GM04503 (cell line): Measurements from ENCODE around the gene ACE.
A peak's percentile ranks its signal among the peaks of the same experiment; 100 is the strongest.

ENCODE experiments used
- DNase-seq: peaks from one replicate; pipeline ENCODE4 v3.0.0-alpha.2; 2012; ENCODE audit warnings: low read depth

Gene ACE

DNA sequence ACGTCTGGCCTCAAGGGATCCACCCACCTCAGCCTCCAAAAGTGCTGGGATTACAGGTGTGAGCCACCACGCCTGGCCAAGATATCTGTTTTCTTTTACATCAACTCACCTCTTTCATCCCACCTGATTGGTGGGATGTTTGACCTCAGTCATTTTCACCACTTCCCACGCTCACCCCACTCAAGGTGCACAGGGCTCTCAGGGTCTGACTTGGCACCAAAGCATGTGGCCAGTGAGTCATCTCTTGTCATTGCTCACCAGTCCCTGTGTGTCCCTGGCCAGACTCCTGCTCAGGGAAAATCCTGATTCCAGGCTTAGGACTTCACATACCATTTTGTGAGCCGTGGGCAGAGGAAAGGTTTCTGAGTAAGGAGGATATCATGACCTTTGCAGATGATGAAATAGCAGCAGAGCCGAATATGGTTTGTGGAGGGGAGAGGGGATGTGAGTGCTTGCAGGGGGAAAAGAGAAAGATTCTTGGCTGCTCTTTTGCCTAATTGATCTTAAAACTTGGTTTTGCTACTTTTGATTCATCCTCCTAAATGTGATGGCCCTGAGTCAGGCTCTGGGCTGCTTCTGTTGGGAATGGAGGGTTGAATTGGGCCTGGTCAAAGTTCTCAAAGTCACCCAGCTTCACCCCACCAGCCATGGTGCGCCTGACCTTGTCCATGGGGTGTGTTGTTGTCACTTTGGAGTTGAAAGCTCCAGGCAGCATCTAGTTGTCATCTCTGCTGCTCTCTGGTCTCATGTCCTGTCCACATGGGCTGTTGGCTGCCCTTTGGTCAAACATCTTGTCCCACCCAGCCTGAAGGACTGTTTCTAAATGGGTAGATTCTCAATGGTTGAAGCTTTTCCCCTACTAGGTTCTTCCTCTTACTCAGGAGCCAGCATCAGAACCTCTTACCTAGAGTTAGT is 40.3 kb downstream of the ACE start:
- peak; percentile 38 for DNase-seq

DNA sequence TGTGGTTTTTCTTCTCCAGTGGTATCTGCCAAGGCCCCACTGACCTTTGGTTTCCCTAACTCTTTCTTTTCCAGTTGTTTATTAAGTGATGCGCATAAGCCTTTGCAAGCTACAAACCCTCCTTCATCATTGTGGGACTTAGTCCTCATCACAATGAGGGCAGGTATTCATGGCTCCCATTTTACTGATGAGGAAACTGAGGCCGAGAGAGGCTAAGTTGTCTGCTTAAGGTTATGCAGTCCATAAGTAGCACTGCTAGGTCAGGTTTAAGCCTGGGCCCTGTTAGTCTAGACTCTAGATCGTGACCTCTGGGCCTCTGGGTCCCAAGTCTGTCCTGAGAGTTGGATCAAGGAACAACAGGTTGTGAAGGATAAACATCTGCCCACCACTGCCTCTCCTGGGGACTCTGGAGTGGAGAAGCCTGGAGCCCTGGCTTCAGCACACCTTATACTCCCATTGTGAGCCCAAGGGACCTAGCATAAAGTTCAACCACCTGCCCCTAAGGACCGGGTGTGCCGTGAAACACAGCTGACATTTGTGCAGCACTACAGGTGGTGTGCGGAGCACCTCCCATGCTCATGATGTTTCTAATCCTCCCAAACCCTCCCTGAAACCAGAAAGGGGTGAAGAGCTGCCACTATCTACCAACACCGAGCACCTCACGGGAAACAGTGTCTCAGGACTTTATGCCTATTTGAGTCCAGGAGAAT is 41.1 kb downstream of the ACE start:
- DNase-seq, result no peak

DNA sequence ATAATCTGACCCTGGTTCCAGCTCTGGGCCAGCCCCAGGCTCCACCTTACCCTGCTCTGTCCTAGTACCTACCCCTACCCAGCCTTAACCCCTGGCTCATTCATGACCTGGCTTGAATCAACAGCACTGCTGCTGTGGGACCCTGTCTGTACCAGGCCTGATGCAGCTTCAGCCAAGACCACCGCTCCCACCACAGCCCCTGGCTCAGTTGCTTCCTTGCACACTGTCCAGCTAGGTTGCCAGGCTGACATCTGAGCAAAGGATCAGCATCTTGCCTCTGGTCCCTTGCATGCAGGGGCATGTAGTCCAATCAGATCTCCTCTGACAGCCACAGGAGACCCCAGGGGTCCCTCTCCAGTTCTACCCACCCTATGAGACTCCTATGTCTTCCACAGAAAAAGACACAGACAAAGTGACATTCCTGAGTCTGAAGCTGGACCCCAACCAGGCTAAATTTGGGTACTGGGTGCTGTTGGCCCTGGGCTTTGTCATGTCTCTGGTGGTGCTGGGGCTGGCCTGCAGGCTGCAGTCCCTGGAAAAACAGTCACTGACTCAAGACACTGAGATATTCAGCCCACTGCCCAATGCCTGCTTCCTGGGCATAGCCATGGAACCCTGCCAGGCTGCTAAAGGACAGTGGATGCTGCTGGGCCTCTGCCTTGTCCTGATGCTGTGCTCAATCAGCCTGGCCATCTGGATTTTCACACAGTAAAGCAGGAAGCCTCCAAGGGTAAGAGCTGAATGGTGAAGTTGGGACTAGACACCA is 42.4 kb downstream of the ACE start:
- DNase-seq, result no peak

DNA sequence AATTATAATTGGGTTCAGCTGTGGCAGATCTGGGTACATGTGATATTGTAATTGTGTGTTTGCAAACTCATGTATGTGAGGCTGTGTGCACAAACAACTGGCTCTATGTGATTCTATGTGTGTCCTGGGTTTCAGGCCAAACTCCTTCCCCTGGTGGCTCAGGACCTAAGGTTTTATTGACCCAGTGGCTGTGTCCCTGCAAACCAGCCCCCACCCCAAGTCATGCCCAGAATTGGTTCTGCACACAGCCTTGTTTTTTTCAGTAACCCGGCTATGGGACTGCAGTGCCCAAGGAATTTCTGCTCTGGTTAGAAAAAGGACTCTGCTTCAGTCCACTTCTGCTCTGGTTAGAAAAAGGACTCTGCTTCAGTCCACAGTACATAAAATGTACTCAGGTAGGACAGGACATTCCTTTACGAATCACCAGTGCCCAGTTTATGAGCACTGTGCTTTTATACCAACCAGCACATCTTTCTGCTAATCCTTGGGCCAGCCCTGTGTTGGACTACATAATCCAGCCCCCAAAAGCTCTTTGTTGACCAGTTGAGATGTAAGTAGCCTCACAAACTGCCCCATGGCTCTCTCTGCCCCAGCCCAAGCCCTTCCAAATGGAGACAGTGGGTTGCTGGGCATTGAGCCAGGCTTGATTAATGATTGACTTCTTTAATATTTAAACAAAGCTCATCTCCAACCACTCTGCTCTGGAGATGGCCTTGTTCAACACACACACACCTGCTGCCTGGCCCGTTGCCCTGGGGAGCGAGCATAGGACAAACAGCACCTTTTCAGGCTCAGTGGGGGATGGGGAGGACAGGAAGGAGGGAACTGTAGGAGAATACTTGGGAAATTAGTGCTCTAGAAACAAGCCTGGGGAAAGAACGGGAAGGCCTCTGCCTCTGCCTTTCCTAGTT is 43.4 kb downstream of the ACE start:
- DNase-seq, result no peak

DNA sequence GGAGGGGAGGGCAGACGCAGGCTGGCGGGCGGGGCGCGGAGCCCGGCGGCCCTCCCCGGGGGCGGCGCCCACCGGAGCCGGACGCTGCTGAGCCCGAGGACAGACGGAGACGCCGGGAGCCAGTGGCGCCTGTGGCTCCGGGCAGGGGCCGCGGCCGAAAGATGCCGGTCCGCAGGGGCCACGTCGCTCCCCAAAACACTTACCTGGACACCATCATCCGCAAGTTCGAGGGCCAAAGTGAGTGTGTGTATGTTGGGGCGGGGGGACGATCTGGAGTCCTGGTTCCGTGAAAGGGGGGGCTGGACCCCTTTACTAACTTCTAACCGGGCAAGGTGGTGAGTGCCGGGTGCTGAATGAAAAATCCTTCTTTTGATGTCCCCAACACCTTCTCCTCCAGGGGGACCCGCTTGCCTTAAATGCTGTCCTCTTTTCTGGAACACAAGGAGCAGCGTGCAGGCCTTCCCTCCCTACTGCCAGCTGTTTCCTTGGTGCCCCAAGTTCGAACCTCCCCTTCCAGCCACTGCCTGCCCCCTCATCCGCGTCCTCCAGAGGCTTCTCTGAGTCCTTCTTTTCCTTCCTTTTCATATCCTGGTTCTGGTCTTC is 46.5 kb downstream of the ACE start, which contains the start of gene KCNH6:
Gene KCNH6 (plus strand): TSS at position 106 of the 603 bp plus-strand sequence. CDS start 56 bp downstream, at position 162.
- DNase-seq, result no peak

DNA sequence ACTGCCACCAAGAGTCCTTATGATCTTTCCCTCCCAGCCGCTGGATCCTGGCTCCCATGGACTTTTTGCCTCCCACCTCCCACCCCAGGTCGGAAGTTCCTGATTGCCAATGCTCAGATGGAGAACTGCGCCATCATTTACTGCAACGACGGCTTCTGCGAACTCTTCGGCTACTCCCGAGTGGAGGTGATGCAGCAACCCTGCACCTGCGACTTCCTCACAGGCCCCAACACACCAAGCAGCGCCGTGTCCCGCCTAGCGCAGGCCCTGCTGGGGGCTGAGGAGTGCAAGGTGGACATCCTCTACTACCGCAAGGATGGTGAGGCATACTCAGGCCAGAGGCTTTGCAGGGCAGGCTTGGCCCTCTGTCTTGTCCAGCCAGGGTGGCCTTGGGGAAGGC is 47.2 kb downstream of the ACE start:
- no peak for DNase-seq

DNA sequence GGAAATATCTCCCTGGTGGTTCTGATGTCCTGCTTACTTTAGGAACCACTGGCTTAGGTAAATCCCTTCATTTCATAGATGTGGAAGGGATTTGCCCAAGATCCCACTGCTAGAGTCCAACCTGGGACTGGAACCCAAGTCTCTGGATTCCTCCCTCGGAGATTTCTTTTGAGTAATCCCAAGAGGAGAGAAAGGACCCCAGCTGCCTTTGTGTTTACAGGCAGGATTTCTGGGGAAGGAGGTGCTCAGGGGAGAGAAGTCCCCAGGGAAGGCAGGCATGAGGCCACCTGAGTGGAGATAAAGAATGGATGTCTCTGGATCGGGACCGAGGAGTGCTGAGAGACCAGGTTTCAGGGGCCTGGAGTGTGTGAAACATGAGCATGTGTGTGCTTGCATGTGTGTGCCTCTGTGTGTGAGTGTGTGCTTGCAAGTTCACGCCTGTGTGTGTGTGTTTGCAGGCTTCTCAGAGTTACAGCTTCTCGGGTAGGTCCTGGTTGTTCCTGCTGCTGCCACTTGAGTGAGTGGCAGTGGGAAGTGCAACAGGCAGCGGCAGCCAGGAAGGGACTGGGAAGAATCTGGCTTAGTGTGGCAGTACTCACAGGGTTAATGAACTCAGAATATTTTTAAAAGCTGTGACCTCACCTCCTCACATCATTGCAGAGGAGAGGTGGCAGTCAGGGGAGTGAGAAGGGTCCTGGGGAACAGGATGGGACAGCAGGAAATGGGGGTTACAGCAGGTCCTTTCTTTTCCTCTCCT is 48.5 kb downstream of the ACE start:
- no peak for DNase-seq

DNA sequence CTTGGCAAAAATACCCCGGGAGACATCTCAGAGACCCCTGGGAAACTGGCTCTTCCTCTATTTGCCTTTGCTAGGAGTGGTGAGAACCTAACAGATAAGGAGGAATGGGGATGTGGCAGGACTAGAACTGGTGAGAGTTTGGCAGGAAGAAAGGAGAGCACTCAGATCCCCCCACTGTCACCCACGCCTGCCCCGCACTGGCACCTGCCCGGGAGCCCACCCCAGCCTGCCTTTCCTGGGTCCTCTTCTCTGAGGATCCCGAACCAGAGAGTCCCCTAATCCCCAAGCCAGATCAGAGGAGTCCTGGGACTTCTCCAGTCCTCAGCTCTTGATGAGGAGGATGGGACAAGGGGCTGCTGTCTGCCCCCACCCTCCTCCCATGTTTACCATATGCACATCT is 50.0 kb downstream of the ACE start:
- no peak for DNase-seq

DNA sequence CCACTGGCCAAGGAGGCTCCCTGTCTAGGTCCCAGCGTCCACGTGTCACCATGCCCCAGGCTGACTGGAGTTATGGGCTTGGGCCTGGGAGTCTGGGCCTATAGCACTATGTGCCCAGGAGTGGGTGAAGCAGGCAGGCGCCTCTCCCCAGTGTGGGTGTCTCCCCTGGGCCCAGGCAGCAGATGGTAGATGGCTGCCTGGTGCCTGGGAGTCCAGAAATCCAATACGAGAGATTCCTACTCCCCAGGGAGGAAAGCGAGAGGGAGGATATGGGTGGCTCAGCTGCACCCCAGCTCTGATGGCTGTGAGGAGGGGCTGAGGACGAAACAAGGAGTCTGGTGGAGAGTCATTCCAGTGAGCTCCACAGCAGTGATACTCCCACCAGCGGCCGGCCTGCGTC is 51.3 kb downstream of the ACE start:
- DNase-seq, result no peak

DNA sequence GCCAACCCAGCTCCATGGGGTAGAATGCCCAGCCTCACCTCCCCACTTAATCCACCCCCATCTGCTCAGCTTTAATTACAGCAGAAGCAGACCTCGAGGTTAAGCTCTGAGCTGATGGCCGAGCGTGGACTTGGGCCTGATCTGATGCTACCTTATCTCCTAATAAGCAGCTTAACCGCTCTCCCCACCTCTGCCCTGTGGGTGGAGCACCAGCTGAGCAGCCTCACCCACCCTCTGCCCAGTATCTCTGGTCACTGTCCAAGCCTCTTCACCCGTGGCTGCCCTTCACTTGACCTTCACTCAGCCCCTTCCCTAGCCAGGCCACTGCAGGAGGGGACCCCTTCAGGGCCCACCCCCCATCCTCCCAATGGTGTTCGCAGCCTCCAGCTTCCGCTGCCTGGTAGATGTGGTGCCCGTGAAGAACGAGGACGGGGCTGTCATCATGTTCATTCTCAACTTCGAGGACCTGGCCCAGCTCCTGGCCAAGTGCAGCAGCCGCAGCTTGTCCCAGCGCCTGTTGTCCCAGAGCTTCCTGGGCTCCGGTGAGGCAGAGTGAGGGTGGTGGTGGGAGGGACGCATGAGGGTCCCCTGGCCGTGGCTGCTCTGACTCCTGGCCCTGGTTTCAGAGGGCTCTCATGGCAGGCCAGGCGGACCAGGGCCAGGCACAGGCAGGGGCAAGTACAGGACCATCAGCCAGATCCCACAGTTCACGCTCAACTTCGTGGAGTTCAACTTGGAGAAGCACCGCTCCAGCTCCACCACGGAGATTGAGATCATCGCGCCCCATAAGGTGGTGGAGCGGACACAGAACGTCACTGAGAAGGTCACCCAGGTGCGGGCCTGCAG is 53.1 kb downstream of the ACE start:
- no peak for DNase-seq

DNA sequence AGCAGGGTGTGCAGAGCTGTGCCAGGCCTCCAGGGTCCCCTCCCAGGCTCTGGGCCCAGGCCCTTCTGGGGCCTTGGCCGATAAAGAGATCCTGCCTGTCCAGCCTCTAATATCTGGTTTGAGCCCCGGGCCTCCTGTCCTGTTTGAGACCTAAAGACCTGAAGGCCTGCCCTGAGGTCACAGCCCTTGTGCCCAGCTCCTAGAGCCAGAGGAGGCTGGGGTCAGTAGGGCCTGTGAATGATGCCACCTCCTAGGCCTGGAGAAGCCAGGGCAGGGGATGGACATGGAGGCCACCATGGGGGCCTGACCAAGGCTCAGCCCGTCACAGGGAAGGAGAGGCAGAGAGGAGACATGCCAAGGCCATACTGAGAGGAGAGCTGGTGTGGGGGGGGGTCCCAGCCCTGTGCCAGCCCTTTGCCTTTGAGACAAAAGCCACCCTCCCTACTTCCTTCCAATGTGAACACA is 53.7 kb downstream of the ACE start:
- DNase-seq, result no peak

DNA sequence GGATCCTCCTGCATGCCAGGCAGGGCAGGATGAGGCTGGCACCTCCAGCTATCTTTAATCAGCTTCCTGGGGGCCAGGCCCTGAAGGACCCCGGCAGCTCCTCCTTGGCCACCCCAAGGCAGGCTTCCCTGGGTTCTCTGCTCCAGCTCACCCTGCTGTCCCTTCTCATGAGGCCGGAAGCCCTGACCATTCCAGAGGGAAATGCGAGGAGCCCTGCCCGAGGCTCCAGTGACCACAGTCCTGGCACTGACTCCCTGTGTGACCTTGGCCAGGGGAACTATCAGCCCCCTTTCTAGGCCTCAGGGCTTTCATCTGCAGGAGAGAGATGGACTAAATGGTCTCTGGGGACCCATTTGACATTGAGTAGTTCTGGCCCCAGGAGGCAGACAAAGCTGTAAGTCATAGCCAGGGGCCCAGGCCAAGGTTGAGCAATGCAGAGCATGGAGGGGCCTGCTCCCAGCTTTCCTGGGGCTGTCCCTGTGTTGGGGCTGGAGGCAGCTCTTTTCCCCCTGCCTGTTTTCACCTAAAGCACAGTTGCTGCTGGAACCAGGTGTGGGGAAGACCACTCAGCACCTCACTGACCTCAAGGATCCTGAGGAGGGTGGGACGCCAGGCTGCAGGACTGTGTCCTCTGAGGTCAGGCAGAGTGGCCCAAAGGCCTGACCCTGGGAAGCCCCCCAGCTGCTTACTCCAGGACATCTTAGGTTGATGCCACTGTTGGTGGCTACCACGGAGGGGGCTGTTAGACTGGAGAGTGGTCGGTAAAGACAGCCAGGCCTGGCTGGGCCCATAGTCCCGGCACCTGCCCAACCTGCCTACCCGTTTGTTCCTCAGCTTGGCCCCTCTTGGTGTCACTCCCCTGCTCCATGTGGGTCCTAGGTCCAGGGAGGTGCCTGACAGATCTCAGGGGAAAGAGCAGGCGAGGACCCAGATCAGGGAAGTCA is 54.4 kb downstream of the ACE start:
- DNase-seq, result peak; percentile 39

DNA sequence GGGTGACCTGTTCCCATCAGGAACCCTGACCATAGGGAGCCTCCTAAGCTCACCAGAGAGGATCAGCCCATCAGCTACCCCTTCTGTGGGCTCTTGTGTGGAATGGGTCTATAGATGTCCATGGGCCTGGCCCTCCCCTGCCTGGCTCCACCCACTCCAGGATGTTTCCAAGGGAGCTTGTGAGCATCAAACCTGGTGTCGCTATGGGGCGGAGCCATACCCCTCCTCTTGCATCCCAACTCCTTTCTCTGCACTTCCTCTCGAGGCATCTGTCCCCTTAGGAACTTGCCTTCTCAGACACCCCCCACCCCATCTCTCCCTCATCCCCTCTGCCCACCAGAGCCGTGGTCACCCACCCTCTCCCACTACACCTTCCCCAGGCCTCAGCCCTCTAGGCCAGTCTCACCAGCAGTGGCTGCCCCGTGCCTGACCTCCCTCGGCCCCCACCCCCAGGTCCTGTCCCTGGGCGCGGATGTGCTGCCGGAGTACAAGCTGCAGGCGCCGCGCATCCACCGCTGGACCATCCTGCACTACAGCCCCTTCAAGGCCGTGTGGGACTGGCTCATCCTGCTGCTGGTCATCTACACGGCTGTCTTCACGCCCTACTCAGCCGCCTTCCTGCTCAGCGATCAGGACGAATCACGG is 56.7 kb downstream of the ACE start:
- DNase-seq, result no peak

DNA sequence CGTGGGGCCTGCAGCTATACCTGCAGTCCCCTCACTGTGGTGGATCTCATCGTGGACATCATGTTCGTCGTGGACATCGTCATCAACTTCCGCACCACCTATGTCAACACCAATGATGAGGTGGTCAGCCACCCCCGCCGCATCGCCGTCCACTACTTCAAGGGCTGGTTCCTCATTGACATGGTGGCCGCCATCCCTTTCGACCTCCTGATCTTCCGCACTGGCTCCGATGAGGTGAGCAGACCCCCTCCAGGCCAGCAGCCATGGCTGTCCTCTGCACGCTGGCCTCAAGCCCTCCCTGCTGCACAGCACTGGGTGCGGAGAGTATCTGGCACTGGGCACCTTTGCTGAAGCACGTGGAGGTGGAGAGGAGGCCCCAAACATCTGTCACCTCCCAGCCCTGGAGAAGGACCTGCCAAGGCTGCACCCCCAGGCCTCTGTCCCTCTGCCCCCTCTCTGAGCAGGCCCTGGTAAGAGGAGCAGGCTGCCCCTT is 57.3 kb downstream of the ACE start:
- DNase-seq, result no peak

DNA sequence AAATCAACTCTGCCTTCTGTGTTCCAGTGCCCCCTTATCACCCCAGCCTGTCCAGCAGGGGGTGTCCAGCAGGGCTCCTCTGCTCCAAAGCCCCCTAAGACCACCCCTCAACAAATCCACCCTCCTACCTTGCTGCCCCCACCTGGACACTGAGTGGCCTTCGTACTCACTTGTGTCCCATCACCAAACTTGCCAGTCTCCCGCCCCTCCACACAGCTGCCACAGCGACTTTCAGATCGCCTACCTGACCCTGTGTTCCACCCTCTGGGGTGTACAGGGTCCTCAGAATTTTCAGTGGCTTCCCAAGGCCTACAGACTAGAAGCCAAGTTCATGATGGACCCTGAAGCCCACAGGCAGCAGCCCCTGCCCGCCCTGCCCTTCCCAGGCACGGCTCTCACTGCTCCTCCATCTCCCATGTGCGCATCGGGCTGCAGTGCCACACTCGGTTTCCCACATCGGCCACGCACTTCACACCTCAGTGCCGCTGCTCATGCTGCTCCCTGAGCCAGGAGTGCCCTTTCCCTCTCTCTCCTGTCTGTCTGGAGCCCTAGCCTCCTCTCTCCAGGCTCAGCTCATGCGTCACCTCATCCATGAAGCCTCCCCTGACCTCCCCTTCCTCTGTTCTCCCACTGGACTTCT is 58.1 kb downstream of the ACE start:
- DNase-seq, result no peak

DNA sequence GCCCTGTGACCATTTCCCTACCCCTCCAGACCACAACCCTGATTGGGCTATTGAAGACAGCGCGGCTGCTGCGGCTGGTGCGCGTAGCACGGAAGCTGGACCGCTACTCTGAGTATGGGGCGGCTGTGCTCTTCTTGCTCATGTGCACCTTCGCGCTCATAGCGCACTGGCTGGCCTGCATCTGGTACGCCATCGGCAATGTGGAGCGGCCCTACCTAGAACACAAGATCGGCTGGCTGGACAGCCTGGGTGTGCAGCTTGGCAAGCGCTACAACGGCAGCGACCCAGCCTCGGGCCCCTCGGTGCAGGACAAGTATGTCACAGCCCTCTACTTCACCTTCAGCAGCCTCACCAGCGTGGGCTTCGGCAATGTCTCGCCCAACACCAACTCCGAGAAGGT is 58.8 kb downstream of the ACE start:
- no peak for DNase-seq

DNA sequence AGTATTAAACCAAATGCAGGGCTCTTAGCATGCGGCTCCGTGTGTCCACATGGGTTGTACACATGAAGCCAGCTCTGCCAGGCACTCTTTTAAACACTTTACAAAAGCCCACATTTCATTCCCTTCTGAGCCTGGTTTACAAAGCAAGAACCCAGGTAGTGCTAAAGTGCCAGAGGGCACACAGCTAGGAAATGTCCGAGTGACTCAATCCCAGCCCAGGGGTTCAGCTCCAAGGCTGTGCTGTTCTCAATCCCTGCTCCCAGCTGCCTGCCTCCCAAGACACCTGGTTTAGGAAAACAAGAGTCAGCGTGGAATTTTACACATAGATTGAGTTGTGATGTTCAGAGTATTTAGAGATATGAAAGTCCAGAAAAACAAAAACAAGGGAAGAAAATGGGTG is 60.1 kb downstream of the ACE start:
- DNase-seq, result no peak
